HG02840 (cell line): Measurements from ENCODE around the gene RAD21L1.

Source experiments
- ATAC-seq: cut with Tn5 transposase; IDR thresholded peaks from one replicate; pipeline ENCODE4 v1.9.1; 2021; ENCODE audit warnings: mild to moderate bottlenecking, moderate library complexity, moderate number of reproducible peaks; ENCODE audit not compliant: unreplicated experiment, low FRiP score

The RAD21L1 gene

GRCh38 chr20:1291191-1291741, 65.4 kb downstream of the RAD21L1 start:
- no peak for ATAC-seq

- ATAC-seq: no peak
Measured at GRCh38 chr20:1292620-1293019, 66.8 kb downstream of the RAD21L1 start.

GRCh38 chr20:1293641-1294379, 68.0 kb downstream of the RAD21L1 start:
- no peak for ATAC-seq

- ATAC-seq: no peak
Measured at GRCh38 chr20:1294497-1294896, 68.7 kb downstream of the RAD21L1 start.

GRCh38 chr20:1295276-1295930, 69.6 kb downstream of the RAD21L1 start:
- ATAC-seq: no peak

- no peak for ATAC-seq
Measured at GRCh38 chr20:1296117-1296610, 70.3 kb downstream of the RAD21L1 start.

GRCh38 chr20:1296922-1297321, 71.1 kb downstream of the RAD21L1 start:
- ATAC-seq: no peak

- ATAC-seq: no peak
Measured at GRCh38 chr20:1297486-1297885, 71.6 kb downstream of the RAD21L1 start.

GRCh38 chr20:1298166-1298565, 72.3 kb downstream of the RAD21L1 start:
- ATAC-seq: no peak

- no peak for ATAC-seq
Measured at GRCh38 chr20:1298888-1299511, 73.2 kb downstream of the RAD21L1 start.

- ATAC-seq: no peak
Measured at GRCh38 chr20:1299522-1299921, 73.7 kb downstream of the RAD21L1 start.

GRCh38 chr20:1300083-1300840, 74.4 kb downstream of the RAD21L1 start:
- ATAC-seq: no peak

GRCh38 chr20:1301031-1301529, 75.2 kb downstream of the RAD21L1 start:
- ATAC-seq: no peak

- ATAC-seq: no peak
Measured at GRCh38 chr20:1302685-1303541, 77.1 kb downstream of the RAD21L1 start.

GRCh38 chr20:1304710-1305515, 79.1 kb downstream of the RAD21L1 start:
- ATAC-seq: no peak
